ENCODE data around the gene CA10. TPM values are rescaled to one million over a fixed set of nuclear protein-coding genes. Genes with fewer than 3 reads are reported as not detected.

Gene CA10
- total RNA-seq, 1 donor from 2014 or later, result 1.3 TPM

DNA sequence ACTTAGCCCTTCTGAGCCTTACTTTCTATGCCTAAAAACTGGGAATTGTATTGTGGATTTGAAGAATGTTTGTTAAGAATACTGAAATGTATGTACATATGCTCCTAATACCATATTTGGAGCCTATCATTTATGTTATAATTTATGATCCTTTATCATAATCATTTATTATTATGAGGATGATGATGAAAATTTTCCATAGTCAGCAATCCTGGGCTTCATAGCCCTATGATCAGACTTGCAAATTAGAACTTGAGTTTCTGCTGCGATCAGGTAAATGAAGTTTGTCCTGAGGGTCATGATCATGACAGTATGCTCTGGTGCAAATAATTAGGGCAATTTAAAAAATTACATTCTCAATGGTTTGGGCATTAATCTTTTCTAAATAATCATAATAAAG, 147.4 kb downstream of the CA10 start:
- Mint-ChIP-seq H3K27ac (ENCODE audit: unreplicated experiment) (no peak overlapping the region), H3K4me3 (ENCODE audit: unreplicated experiment) (no peak overlapping the region), H3K36me3 (ENCODE audit: unreplicated experiment) (no peaks in the 10 kb centered on the region), H3K9me3 (ENCODE audit: unreplicated experiment) (no peaks in the 10 kb centered on the region), H3K27me3 (ENCODE audit: unreplicated experiment) (peaks cover 2% of the 10 kb centered on the region), H3K4me1 (ENCODE audit: low read depth, unreplicated experiment) (no peaks in the 10 kb centered on the region)
- TF ChIP-seq, protein P1, sequence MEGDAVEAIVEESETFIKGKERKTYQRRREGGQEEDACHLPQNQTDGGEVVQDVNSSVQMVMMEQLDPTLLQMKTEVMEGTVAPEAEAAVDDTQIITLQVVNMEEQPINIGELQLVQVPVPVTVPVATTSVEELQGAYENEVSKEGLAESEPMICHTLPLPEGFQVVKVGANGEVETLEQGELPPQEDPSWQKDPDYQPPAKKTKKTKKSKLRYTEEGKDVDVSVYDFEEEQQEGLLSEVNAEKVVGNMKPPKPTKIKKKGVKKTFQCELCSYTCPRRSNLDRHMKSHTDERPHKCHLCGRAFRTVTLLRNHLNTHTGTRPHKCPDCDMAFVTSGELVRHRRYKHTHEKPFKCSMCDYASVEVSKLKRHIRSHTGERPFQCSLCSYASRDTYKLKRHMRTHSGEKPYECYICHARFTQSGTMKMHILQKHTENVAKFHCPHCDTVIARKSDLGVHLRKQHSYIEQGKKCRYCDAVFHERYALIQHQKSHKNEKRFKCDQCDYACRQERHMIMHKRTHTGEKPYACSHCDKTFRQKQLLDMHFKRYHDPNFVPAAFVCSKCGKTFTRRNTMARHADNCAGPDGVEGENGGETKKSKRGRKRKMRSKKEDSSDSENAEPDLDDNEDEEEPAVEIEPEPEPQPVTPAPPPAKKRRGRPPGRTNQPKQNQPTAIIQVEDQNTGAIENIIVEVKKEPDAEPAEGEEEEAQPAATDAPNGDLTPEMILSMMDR (IDR thresholded peaks at IDR 0.05; ENCODE audit: partially characterized antibody, unreplicated experiment), result no peak
- DNase-seq, result no peak

GRCh38 chr17:51999654-52000053, 158.9 kb downstream of the CA10 start:
- Mint-ChIP-seq H3K36me3 (ENCODE audit: unreplicated experiment) (no peaks in the 10 kb centered on the region), H3K9me3 (ENCODE audit: unreplicated experiment) (no peaks in the 10 kb centered on the region), H3K27ac (ENCODE audit: unreplicated experiment) (no peak overlapping the region), H3K4me1 (ENCODE audit: low read depth, unreplicated experiment) (no peaks in the 10 kb centered on the region), H3K27me3 (ENCODE audit: unreplicated experiment) (no peaks in the 10 kb centered on the region), H3K4me3 (ENCODE audit: unreplicated experiment) (no peak overlapping the region)
- no peak for DNase-seq
- TF ChIP-seq, protein P1 (IDR thresholded peaks at IDR 0.05; ENCODE audit: partially characterized antibody, unreplicated experiment), result no peak

GRCh38 chr17:51997723-51998122, 160.8 kb downstream of the CA10 start:
- Mint-ChIP-seq H3K4me1 (ENCODE audit: low read depth, unreplicated experiment) (no peaks in the 10 kb centered on the region), H3K9me3 (ENCODE audit: unreplicated experiment) (no peaks in the 10 kb centered on the region), H3K27ac (ENCODE audit: unreplicated experiment) (no peak overlapping the region), H3K36me3 (ENCODE audit: unreplicated experiment) (no peaks in the 10 kb centered on the region), H3K27me3 (ENCODE audit: unreplicated experiment) (no peaks in the 10 kb centered on the region), H3K4me3 (ENCODE audit: unreplicated experiment) (no peak overlapping the region)
- no peak for DNase-seq
- TF ChIP-seq, protein P1 (IDR thresholded peaks at IDR 0.05; ENCODE audit: partially characterized antibody, unreplicated experiment), result no peak

GRCh38 chr17:51995797-51996403, 162.6 kb downstream of the CA10 start:
- DNase-seq, result no peak
- no peaks in the 10 kb centered on the region for H3K27me3 Mint-ChIP-seq (ENCODE audit: unreplicated experiment)
- H3K9me3 Mint-ChIP-seq (ENCODE audit: unreplicated experiment), result no peaks in the 10 kb centered on the region
- no peaks in the 10 kb centered on the region for H3K4me1 Mint-ChIP-seq (ENCODE audit: low read depth, unreplicated experiment)
- TF ChIP-seq, protein P1 (IDR thresholded peaks at IDR 0.05; ENCODE audit: partially characterized antibody, unreplicated experiment), result no peak
- H3K27ac Mint-ChIP-seq (ENCODE audit: unreplicated experiment), result no peak overlapping the region
- no peak overlapping the region for H3K4me3 Mint-ChIP-seq (ENCODE audit: unreplicated experiment)
- H3K36me3 Mint-ChIP-seq (ENCODE audit: unreplicated experiment), result no peaks in the 10 kb centered on the region

DNA sequence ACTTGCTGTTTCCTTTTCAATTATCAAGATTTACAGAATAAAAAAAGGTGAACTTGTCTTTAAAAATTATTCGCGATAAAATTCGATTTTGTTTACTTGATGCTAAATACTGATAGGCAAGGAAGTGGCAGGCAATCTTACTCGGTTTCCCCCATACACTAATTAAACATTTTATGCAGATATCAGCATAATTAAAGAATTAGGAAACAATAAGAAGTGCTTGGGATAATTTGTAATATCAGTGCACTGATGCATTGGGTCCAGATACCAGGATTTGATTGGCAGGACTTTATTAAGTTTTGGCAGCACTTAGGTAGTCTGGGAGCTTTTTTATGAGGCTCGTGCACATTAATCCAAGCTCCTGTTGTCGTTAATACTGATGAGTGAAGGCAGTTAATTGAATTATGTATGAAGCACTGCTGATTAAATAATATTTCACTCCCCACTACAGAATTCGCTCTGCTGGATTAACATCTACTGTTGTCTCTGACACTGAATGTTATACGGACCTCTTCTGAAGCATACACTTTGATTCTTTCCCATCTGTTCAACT, 165.6 kb downstream of the CA10 start:
- TF ChIP-seq, protein P1 (IDR thresholded peaks at IDR 0.05; ENCODE audit: partially characterized antibody, unreplicated experiment), result no peak
- no peaks in the 10 kb centered on the region for H3K4me1 Mint-ChIP-seq (ENCODE audit: low read depth, unreplicated experiment)
- H3K36me3 Mint-ChIP-seq (ENCODE audit: unreplicated experiment), result no peaks in the 10 kb centered on the region
- no peak overlapping the region for H3K4me3 Mint-ChIP-seq (ENCODE audit: unreplicated experiment)
- H3K27ac Mint-ChIP-seq (ENCODE audit: unreplicated experiment), result no peak overlapping the region
- no peaks in the 10 kb centered on the region for H3K27me3 Mint-ChIP-seq (ENCODE audit: unreplicated experiment)
- DNase-seq, result no peak
- H3K9me3 Mint-ChIP-seq (ENCODE audit: unreplicated experiment), result no peaks in the 10 kb centered on the region

Data from glutamatergic neuron (in vitro differentiated cells).